NCI-H2029 (cell line): ENCODE data around the gene BACH2.
"Not testable (repeated sequence)": the region's sequence is repeated elsewhere in the genome, so short reads cannot be mapped to it uniquely, and the experiment has no call there.

Experiments
- DNase-seq: peaks from one replicate; lab custom pipeline; 2025; lab: John Stamatoyannopoulos, UW

The BACH2 gene

GRCh38 chr6:90154755-90155470, 141.7 kb downstream of the BACH2 start:
- no peak for DNase-seq

- no peak for DNase-seq
Observed at GRCh38 chr6:90151576-90152422, 144.8 kb downstream of the BACH2 start.

GRCh38 chr6:90149280-90149679, 147.4 kb downstream of the BACH2 start:
- DNase-seq: no peak

- no peak for DNase-seq
Observed at GRCh38 chr6:90148867-90149266, 147.8 kb downstream of the BACH2 start.

- no peak for DNase-seq
Observed at GRCh38 chr6:90146921-90147649, 149.6 kb downstream of the BACH2 start.

GRCh38 chr6:90146024-90146423, 150.6 kb downstream of the BACH2 start:
- DNase-seq: no peak

GRCh38 chr6:90144928-90145555, 151.6 kb downstream of the BACH2 start:
- no peak for DNase-seq

GRCh38 chr6:90144396-90144795, 152.2 kb downstream of the BACH2 start:
- DNase-seq: no peak

GRCh38 chr6:90140683-90141082, 156.0 kb downstream of the BACH2 start:
- DNase-seq: no peak

- DNase-seq: no peak
Observed at GRCh38 chr6:90139272-90139817, 157.3 kb downstream of the BACH2 start.

- no peak for DNase-seq
Observed at GRCh38 chr6:90136837-90137568, 159.6 kb downstream of the BACH2 start.

GRCh38 chr6:90136176-90136575, 160.5 kb downstream of the BACH2 start:
- DNase-seq: no peak

GRCh38 chr6:90135667-90136066, 161.0 kb downstream of the BACH2 start:
- DNase-seq: no peak

- not testable (repeated sequence) for DNase-seq
Observed at GRCh38 chr6:90133664-90134063, 163.0 kb downstream of the BACH2 start.

- DNase-seq: no peak
Observed at GRCh38 chr6:90131614-90132423, 164.8 kb downstream of the BACH2 start.

- DNase-seq: no peak
Observed at GRCh38 chr6:90131125-90131524, 165.5 kb downstream of the BACH2 start.

- not testable (repeated sequence) for DNase-seq
Observed at GRCh38 chr6:90128687-90129086, 168.0 kb downstream of the BACH2 start.

- no peak for DNase-seq
Observed at GRCh38 chr6:90127595-90127994, 169.0 kb downstream of the BACH2 start.

GRCh38 chr6:90126839-90127238, 169.8 kb downstream of the BACH2 start:
- no peak for DNase-seq

GRCh38 chr6:90126181-90126580, 170.5 kb downstream of the BACH2 start:
- DNase-seq: no peak
